GM10266 (cell line): Measurements from ENCODE around the gene LRRC14B.

Source experiments
- DNase-seq: peaks from one replicate; pipeline ENCODE4 v3.0.0; 2012; ENCODE audit errors: extremely low spot score
- TF ChIP-seq, protein P1 (sequence below): IDR thresholded peaks from 2 replicates; pipeline ENCODE4 v1.5.1; 2012; ENCODE audit warnings: mild to moderate bottlenecking, low read depth; ENCODE audit not compliant: control insufficient read depth, insufficient read depth; ENCODE audit errors: missing control alignments

Gene LRRC14B

GRCh38 chr5:189486-189885 lies 1.8 kb upstream of the LRRC14B start:
- DNase-seq: no peak
- TF ChIP-seq, protein P1, sequence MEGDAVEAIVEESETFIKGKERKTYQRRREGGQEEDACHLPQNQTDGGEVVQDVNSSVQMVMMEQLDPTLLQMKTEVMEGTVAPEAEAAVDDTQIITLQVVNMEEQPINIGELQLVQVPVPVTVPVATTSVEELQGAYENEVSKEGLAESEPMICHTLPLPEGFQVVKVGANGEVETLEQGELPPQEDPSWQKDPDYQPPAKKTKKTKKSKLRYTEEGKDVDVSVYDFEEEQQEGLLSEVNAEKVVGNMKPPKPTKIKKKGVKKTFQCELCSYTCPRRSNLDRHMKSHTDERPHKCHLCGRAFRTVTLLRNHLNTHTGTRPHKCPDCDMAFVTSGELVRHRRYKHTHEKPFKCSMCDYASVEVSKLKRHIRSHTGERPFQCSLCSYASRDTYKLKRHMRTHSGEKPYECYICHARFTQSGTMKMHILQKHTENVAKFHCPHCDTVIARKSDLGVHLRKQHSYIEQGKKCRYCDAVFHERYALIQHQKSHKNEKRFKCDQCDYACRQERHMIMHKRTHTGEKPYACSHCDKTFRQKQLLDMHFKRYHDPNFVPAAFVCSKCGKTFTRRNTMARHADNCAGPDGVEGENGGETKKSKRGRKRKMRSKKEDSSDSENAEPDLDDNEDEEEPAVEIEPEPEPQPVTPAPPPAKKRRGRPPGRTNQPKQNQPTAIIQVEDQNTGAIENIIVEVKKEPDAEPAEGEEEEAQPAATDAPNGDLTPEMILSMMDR: no peak

DNA sequence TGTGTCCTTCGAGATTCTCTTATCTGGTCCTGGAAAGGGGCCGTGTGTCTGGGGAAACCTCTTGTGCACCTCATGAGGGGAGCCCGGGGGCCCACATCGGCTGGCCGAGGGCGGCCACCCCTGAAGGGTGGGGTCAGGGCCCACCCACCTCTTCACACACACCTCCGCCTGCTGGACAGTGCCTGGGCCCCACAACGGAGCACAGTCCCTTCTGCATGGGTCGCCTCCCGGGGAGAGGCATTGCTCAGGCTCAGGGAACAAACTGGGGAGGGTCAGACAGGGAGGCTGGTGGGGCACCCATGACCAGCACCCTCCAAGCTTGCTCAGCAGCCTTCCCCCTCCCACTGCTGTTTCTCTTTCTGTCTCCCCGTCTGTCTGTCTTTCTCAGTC lies 1.3 kb upstream of the LRRC14B start:
- no peak for DNase-seq
- TF ChIP-seq, protein P1: no peak

DNA sequence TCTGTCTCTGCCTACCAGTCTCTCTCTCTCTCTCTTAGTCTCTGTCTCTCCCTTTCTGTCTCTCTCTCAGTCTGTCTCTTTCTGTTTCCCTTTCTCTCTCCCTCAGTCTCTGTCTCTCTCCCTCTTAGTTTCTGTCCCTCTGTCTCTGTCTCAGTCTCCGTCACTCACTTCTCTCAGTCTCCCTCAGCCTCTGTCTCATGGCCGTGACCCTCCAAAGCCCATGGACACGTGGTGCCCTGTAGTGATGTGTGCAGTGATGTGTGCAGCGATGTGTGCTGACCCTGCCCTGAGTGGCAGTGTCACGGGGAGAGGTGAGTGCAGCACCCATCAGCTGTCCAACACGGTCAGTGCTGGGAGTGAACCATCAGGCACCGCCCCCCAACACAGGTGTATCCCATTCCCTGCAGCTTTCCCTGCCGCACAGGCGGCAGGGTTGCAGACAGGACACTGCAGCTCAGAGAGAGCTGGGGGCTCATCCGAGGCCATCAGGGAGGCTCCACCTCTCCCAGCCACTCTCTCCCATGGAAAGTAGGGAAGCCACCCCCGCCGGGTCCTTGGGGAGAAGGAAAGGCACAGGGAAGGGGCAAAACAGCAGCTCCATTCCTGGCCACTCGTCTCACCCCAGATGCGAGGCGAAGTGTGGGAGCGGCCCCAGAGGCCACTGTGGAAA lies 794 bp upstream of the LRRC14B start:
- TF ChIP-seq, protein P1: no peak
- no peak for DNase-seq

- TF ChIP-seq, protein P1: no peak
- DNase-seq: no peak
Observed at GRCh38 chr5:191949-192690, 825 bp downstream of the LRRC14B start.

DNA sequence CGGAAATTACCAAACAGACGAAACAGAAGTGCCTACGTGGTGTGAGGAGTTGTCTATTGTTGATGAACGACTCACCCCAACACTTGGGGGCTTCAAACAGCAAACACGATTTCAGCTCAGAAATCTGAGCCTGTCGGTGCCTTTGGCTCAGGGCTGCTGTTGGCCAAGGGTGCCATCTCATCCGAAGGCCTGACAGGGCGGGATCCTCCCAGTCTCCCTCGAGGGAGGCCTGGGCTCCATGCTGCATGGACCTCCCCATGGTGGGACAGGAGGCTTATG lies 1.3 kb downstream of the LRRC14B start:
- TF ChIP-seq, protein P1: no peak
- no peak for DNase-seq

- DNase-seq: no peak
- TF ChIP-seq, protein P1: no peak
Observed at GRCh38 chr5:192970-193831, 1.9 kb downstream of the LRRC14B start.

GRCh38 chr5:194102-194501 lies 2.8 kb downstream of the LRRC14B start:
- no peak for DNase-seq
- TF ChIP-seq, protein P1: no peak
